Endothelial cell of umbilical vein (primary cell): ENCODE data around the gene IL3. TPM values are rescaled to one million over a fixed set of nuclear protein-coding genes. Genes with fewer than 3 reads are reported as not detected.

ENCODE experiments used
- BruUV-seq: library from RNA; stranded (reverse); fragments of 400-500 nt; replicated peaks from 2 replicates; lab custom pipeline; 2021; lab: Mats Ljungman, UMichigan
- CTCF ChIA-PET: fragments of 300-600, 350-600 bp; sonication (Branson Sonifier 250); formaldehyde crosslinking; loops from one replicate; lab custom pipeline; 2021; ENCODE audit warnings: antibody characterized with exemption, inconsistent platforms; lab: Charles Lee
- POLR2A ChIA-PET: fragments of 300-600, 350-600 bp; sonication (Branson Sonifier 250); formaldehyde crosslinking; loops from one replicate; lab custom pipeline; 2021; ENCODE audit warnings: antibody characterized with exemption, inconsistent platforms; lab: Charles Lee
- DNase-seq: peaks from one replicate; pipeline ENCODE4 v3.0.0-alpha.2; 2011; ENCODE audit warnings: low read depth, low spot score
- FAIRE-seq: peaks from 2 replicates; lab custom pipeline; 2011; peaks lifted over from hg19 to GRCh38; lab: Jason Lieb, UNC
- H2AFZ ChIP-seq: 2 replicates; pipeline ENCODE4 v1.6.0; 2012; ENCODE audit warnings: low read depth, low read length, control low read depth, inconsistent platforms
- H3K27ac ChIP-seq: 2 replicates; pipeline ENCODE4 v1.5.1; 2011; ENCODE audit warnings: low read depth, mild to moderate bottlenecking, control low read depth, low read length, moderate library complexity; ENCODE audit not compliant: insufficient read depth
- H3K27me3 ChIP-seq, 2 experiments: 2 replicates each; pipeline versions ENCODE4 v1.6.0 to v1.6.1; 2011; ENCODE audit warnings: low read length in 2 of 2, mixed read lengths in 1 of 2; ENCODE audit not compliant: control insufficient read depth in 2 of 2, insufficient read depth in 2 of 2
- H3K36me3 ChIP-seq, 2 experiments: 2 replicates in 1 of 2; 3 replicates in 1 of 2; pipeline ENCODE4 v1.5.1; 2011; ENCODE audit warnings: low read length in 2 of 2, mild to moderate bottlenecking in 1 of 2, moderate library complexity in 1 of 2; ENCODE audit not compliant: control insufficient read depth in 2 of 2, insufficient read depth in 2 of 2; ENCODE audit errors: extremely low read depth in 1 of 2
- H3K4me1 ChIP-seq: 3 replicates; pipeline ENCODE4 v1.5.1; 2011; ENCODE audit warnings: mild to moderate bottlenecking, low read length; ENCODE audit not compliant: control insufficient read depth, insufficient read depth; ENCODE audit errors: extremely low read depth
- H3K4me2 ChIP-seq: 2 replicates; pipeline ENCODE4 v1.6.1; 2011; ENCODE audit warnings: low read length, control low read depth, mixed read lengths; ENCODE audit not compliant: insufficient read depth
- H3K4me3 ChIP-seq, 3 experiments: fragments of 200-600 bp in 1 of 3; sonication (generic), shearing (Covaris generic) in 1 of 3; replicated peaks in 1 of 3; 2 replicates each; pipeline ENCODE4 v1.5.1; 2011 to 2016; ENCODE audit warnings: control low read depth in 3 of 3, low read length in 3 of 3, mild to moderate bottlenecking in 2 of 3, inconsistent platforms in 1 of 3, low read depth in 1 of 3, moderate library complexity in 1 of 3; ENCODE audit not compliant: insufficient read depth in 1 of 3
- H3K79me2 ChIP-seq: 2 replicates; pipeline ENCODE4 v1.6.0; 2012; ENCODE audit warnings: low read length, inconsistent platforms; ENCODE audit not compliant: control insufficient read depth, insufficient read depth
- H3K9ac ChIP-seq: replicated peaks from 2 replicates; pipeline ENCODE3; 2011; ENCODE audit warnings: low read length, control low read depth; ENCODE audit not compliant: insufficient read depth; ENCODE audit errors: extremely low read depth
- H3K9me1 ChIP-seq: replicated peaks from 3 replicates; pipeline ENCODE4 v1.6.0; 2011; ENCODE audit warnings: mild to moderate bottlenecking, low read length; ENCODE audit not compliant: control insufficient read depth, insufficient read depth; ENCODE audit errors: extremely low read depth
- H3K9me3 ChIP-seq: replicated peaks from 2 replicates; pipeline ENCODE4 v1.5.1; 2012; ENCODE audit warnings: low read length, inconsistent platforms; ENCODE audit not compliant: control insufficient read depth, insufficient read depth
- H4K20me1 ChIP-seq: replicated peaks from 2 replicates; pipeline ENCODE3; 2011; ENCODE audit warnings: mild to moderate bottlenecking, low read length; ENCODE audit not compliant: control insufficient read depth, insufficient read depth; ENCODE audit errors: extremely low read depth
- CTCF ChIP-seq, 2 donors: IDR thresholded peaks; 1 replicate in 1 of 2; 2 replicates in 1 of 2; pipeline ENCODE4 v1.5.1; 2011; ENCODE audit warnings: low read length in 2 of 2, mild to moderate bottlenecking in 2 of 2, moderate library complexity in 2 of 2, control low read depth in 1 of 2, inconsistent platforms in 1 of 2, low read depth in 1 of 2; ENCODE audit not compliant: insufficient read depth in 1 of 2; ENCODE audit errors: extremely low read depth in 1 of 2
- EZH2 ChIP-seq: IDR thresholded peaks from 2 replicates; pipeline ENCODE4 v1.6.1; 2012; ENCODE audit warnings: borderline replicate concordance, low read depth, mild to moderate bottlenecking, moderate library complexity, low read length, inconsistent platforms; ENCODE audit not compliant: severe bottlenecking
- FOS ChIP-seq: IDR thresholded peaks from 2 replicates; pipeline ENCODE4 v1.6.1; 2011; ENCODE audit warnings: mild to moderate bottlenecking, low read length, moderate library complexity, borderline replicate concordance; ENCODE audit not compliant: insufficient read depth
- GATA2 ChIP-seq: IDR thresholded peaks from 2 replicates; pipeline ENCODE4 v1.7.0; 2011; ENCODE audit warnings: low read depth, mild to moderate bottlenecking, moderate library complexity, mixed read lengths, low read length; ENCODE audit not compliant: insufficient read length, insufficient read depth
- JUN ChIP-seq: IDR thresholded peaks from 2 replicates; pipeline ENCODE4 v1.6.1; 2011; ENCODE audit warnings: borderline replicate concordance, low read depth; ENCODE audit not compliant: insufficient read length, insufficient read depth
- MYC ChIP-seq: IDR thresholded peaks from one replicate; pipeline ENCODE4 v1.6.1; 2011; ENCODE audit warnings: mild to moderate bottlenecking, low read depth, low read length
- POLR2A ChIP-seq: IDR thresholded peaks from 2 replicates; pipeline ENCODE4 v1.6.1; 2012; ENCODE audit warnings: low read depth, mild to moderate bottlenecking, control low read depth, low read length
- POLR2AphosphoS5 ChIP-seq: IDR thresholded peaks from 2 replicates; pipeline ENCODE4 v1.6.1; 2012; ENCODE audit warnings: low read depth, mild to moderate bottlenecking, control low read depth, low read length, moderate library complexity; ENCODE audit not compliant: insufficient read depth
- dilution Hi-C: fragments of 300-500 bp; cut with MboI; formaldehyde crosslinking; loops from one replicate; pipeline ENCODE4 v1.15.0; 2019; ENCODE audit warnings: low sequenced_read_pairs; ENCODE audit not compliant: extremely low pct_ligation_motif_present
- intact Hi-C: fragments of 100-400 bp; cut with micrococcal nuclease; formaldehyde crosslinking; loops from one replicate; pipeline ENCODE4 v1.10.0; 2022
- polyA plus RNA-seq, 4 experiments: library from polyadenylated mRNA; depleted of rRNA in 3 of 4; stranded (reverse) in 3 of 4; unstranded in 1 of 4; fragments of >200 nt; gene quantifications; 2 replicates each; pipeline versions ENCODE4 v1.2.1 to v1.2.3, GENCODE V29; 2011 to 2012; ENCODE audit warnings: missing spikeins in 1 of 4
- total RNA-seq: library from RNA; stranded (reverse); gene quantifications from 2 replicates; pipeline ENCODE4 v1.2.3, GENCODE V29; 2021
- TF ChIP-seq, protein P1 (sequence below): IDR thresholded peaks from 2 replicates; pipeline ENCODE4 v1.6.1; 2011; ENCODE audit not compliant: insufficient read depth, insufficient read length

IL3 gene
- total and polyA plus RNA-seq, 2 donors (not counting 3 experiments of a cell fraction or from before 2014, with no cell fraction given) = not detected

DNA sequence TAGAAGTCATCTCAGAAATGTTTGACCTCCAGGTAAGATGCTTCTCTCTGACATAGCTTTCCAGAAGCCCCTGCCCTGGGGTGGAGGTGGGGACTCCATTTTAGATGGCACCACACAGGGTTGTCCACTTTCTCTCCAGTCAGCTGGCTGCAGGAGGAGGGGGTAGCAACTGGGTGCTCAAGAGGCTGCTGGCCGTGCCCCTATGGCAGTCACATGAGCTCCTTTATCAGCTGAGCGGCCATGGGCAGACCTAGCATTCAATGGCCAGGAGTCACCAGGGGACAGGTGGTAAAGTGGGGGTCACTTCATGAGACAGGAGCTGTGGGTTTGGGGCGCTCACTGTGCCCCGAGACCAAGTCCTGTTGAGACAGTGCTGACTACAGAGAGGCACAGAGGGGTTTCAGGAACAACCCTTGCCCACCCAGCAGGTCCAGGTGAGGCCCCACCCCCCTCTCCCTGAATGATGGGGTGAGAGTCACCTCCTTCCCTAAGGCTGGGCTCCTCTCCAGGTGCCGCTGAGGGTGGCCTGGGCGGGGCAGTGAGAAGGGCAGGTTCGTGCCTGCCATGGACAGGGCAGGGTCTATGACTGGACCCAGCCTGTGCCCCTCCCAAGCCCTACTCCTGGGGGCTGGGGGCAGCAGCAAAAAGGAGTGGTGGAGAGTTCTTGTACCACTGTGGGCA lies 13.8 kb downstream of the IL3 start:
- TF ChIP-seq GATA2 = no peak
- TF ChIP-seq EZH2 = no peak
- no peak for TF ChIP-seq POLR2AphosphoS5
- TF ChIP-seq MYC = no peak
- TF ChIP-seq, protein P1, sequence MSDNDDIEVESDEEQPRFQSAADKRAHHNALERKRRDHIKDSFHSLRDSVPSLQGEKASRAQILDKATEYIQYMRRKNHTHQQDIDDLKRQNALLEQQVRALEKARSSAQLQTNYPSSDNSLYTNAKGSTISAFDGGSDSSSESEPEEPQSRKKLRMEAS = no peak
- TF ChIP-seq CTCF (IDR thresholded peaks at IDR 0.05; ENCODE audit: extremely low read depth in 1 of 2, insufficient read depth in 1 of 2, low read depth in 1 of 2, low read length in 2 of 2) = no peak
- TF ChIP-seq JUN = no peak
- TF ChIP-seq FOS = no peak
- TF ChIP-seq POLR2A = no peak
- Histone ChIP-seq H2AFZ (no peak overlapping the region), H3K4me2 (no peak overlapping the region), H3K9me1 (no peaks in the 10 kb centered on the region), H3K9me3 (no peaks in the 10 kb centered on the region), H3K36me3 (no peaks in the 10 kb centered on the region), H3K27ac (no peak overlapping the region), H3K4me1 (peaks cover 26% of the 10 kb centered on the region), H3K4me3 (no peak overlapping the region), H4K20me1 (no peaks in the 10 kb centered on the region), H3K27me3 (no peaks in the 10 kb centered on the region), H3K9ac (no peak overlapping the region), H3K79me2 (no peaks in the 10 kb centered on the region)
- FAIRE-seq = no peak
- POLR2A ChIA-PET = no interaction called here
- intact Hi-C loops = no loop called here
- no peak for DNase-seq
- no TSS peak for BruUV-seq
- CTCF ChIA-PET = interaction anchor here (1.0 to 3.0 kb wide), 5 partner anchors 8 to 106 kb away, joined by 4 to 19 read pairs (median 10); no protein-coding TSS in a partner anchor
- dilution Hi-C loops = no loop called here
